HEK293 (cell line): ENCODE data around the gene HMGCS1.

Experiments
- BCL11B ChIP-seq: fragments of 450-650 bp; formaldehyde crosslinking; IDR thresholded peaks from 2 replicates; pipeline ENCODE4 v1.5.1; 2016; ENCODE audit warnings: low read depth, missing biosample characterization, missing genetic modification characterization
- KLF9 ChIP-seq: fragments of 450-650 bp; formaldehyde crosslinking; IDR thresholded peaks from 2 replicates; pipeline ENCODE4 v1.5.1; 2016; ENCODE audit warnings: missing biosample characterization, missing genetic modification characterization, low read depth
- MEIS1 ChIP-seq: sonication (generic); formaldehyde crosslinking; IDR thresholded peaks from 2 replicates; pipeline ENCODE4 v1.8.1; 2022; ENCODE audit warnings: missing genetic modification reagents, mild to moderate bottlenecking, borderline replicate concordance
- RBAK ChIP-seq: fragments of 450-650 bp; formaldehyde crosslinking; IDR thresholded peaks from 2 replicates; pipeline ENCODE4 v1.5.1; 2016; ENCODE audit warnings: missing biosample characterization, missing genetic modification characterization
- ZNF114 ChIP-seq: fragments of 450-650 bp; formaldehyde crosslinking; IDR thresholded peaks from 2 replicates; pipeline ENCODE4 v1.5.0; 2017; ENCODE audit warnings: missing biosample characterization, missing genetic modification characterization
- ZNF121 ChIP-seq: fragments of 450-650 bp; formaldehyde crosslinking; IDR thresholded peaks from 2 replicates; pipeline ENCODE4 v1.5.1; 2016; ENCODE audit warnings: missing biosample characterization, missing genetic modification characterization
- ZNF132 ChIP-seq: fragments of 450-650 bp; formaldehyde crosslinking; IDR thresholded peaks from 2 replicates; pipeline ENCODE4 v1.5.1; 2017; ENCODE audit warnings: missing biosample characterization, missing genetic modification characterization, borderline replicate concordance
- ZNF146 ChIP-seq: fragments of 450-650 bp; formaldehyde crosslinking; IDR thresholded peaks from 2 replicates; pipeline ENCODE4 v1.5.1; 2016; ENCODE audit warnings: missing biosample characterization, missing genetic modification characterization
- ZNF169 ChIP-seq: fragments of 450-650 bp; formaldehyde crosslinking; IDR thresholded peaks from 2 replicates; pipeline ENCODE4 v1.5.1; 2016; ENCODE audit warnings: missing biosample characterization, missing genetic modification characterization
- ZNF223 ChIP-seq: fragments of 450-650 bp; formaldehyde crosslinking; IDR thresholded peaks from 2 replicates; pipeline ENCODE4 v1.5.1; 2016; ENCODE audit warnings: missing biosample characterization, missing genetic modification characterization
- ZNF248 ChIP-seq: fragments of 450-650 bp; formaldehyde crosslinking; IDR thresholded peaks from 2 replicates; pipeline ENCODE4 v1.5.1; 2017; ENCODE audit warnings: missing biosample characterization, missing genetic modification characterization
- ZNF266 ChIP-seq: fragments of 450-650 bp; formaldehyde crosslinking; IDR thresholded peaks from 2 replicates; pipeline ENCODE4 v1.5.1; 2016; ENCODE audit warnings: missing biosample characterization, missing genetic modification characterization, low read depth
- ZNF311 ChIP-seq: fragments of 450-650 bp; formaldehyde crosslinking; IDR thresholded peaks from 2 replicates; pipeline ENCODE4 v1.5.1; 2017; ENCODE audit warnings: missing biosample characterization, missing genetic modification characterization, borderline replicate concordance
- ZNF529 ChIP-seq: fragments of 450-650 bp; formaldehyde crosslinking; IDR thresholded peaks from 2 replicates; pipeline ENCODE4 v1.5.1; 2017; ENCODE audit warnings: missing genetic modification characterization, missing biosample characterization; ENCODE audit not compliant: insufficient replicate concordance
- ZNF544 ChIP-seq: fragments of 450-650 bp; formaldehyde crosslinking; IDR thresholded peaks from 2 replicates; pipeline ENCODE4 v1.5.0; 2017; ENCODE audit warnings: missing biosample characterization, missing genetic modification characterization
- ZNF561 ChIP-seq: fragments of 450-650 bp; IDR thresholded peaks from 2 replicates; pipeline ENCODE4 v1.5.1; 2018; ENCODE audit warnings: missing biosample characterization, missing genetic modification characterization, borderline replicate concordance
- ZNF571 ChIP-seq: fragments of 450-650 bp; formaldehyde crosslinking; IDR thresholded peaks from 2 replicates; pipeline ENCODE4 v1.5.0; 2017; ENCODE audit warnings: missing biosample characterization, missing genetic modification characterization
- ZNF610 ChIP-seq: fragments of 450-650 bp; formaldehyde crosslinking; IDR thresholded peaks from 2 replicates; pipeline ENCODE4 v1.5.1; 2016; ENCODE audit warnings: missing biosample characterization, missing genetic modification characterization, borderline replicate concordance
- ZNF660 ChIP-seq: fragments of 450-650 bp; IDR thresholded peaks from 2 replicates; pipeline ENCODE4 v1.5.1; 2018; ENCODE audit warnings: missing biosample characterization, mild to moderate bottlenecking, missing genetic modification characterization
- ZNF776 ChIP-seq: fragments of 450-650 bp; formaldehyde crosslinking; IDR thresholded peaks from 2 replicates; pipeline ENCODE4 v1.5.0; 2017; ENCODE audit warnings: missing biosample characterization, missing genetic modification characterization, borderline replicate concordance
- TF ChIP-seq, protein P1 (sequence below): fragments of 450-650 bp; formaldehyde crosslinking; IDR thresholded peaks from 2 replicates; pipeline ENCODE4 v1.5.1; 2016; ENCODE audit warnings: missing biosample characterization, missing genetic modification characterization, borderline replicate concordance
- TF ChIP-seq, protein P2 (sequence below): fragments of 450-650 bp; formaldehyde crosslinking; IDR thresholded peaks from 2 replicates; pipeline ENCODE4 v1.5.1; 2016; ENCODE audit warnings: missing biosample characterization, missing genetic modification characterization
- TF ChIP-seq, protein P3 (sequence below): fragments of 450-650 bp; formaldehyde crosslinking; IDR thresholded peaks from 2 replicates; pipeline ENCODE4 v1.5.1; 2017; ENCODE audit warnings: missing biosample characterization, missing genetic modification characterization
- TF ChIP-seq, protein P4 (sequence below): sonication (generic); formaldehyde crosslinking; IDR thresholded peaks from 2 replicates; pipeline ENCODE4 v1.8.1; 2022; ENCODE audit warnings: mild to moderate bottlenecking, moderate library complexity, missing genetic modification reagents
- TF ChIP-seq, protein P5 (sequence below): fragments of 450-650 bp; formaldehyde crosslinking; IDR thresholded peaks from 2 replicates; pipeline ENCODE4 v1.5.1; 2016; ENCODE audit warnings: missing biosample characterization, missing genetic modification characterization
- TF ChIP-seq, protein P6 (sequence below): fragments of 450-650 bp; IDR thresholded peaks from 2 replicates; pipeline ENCODE4 v1.5.1; 2018; ENCODE audit warnings: missing biosample characterization, missing genetic modification characterization
- TF ChIP-seq, protein P7 (sequence below): fragments of 450-650 bp; formaldehyde crosslinking; optimal IDR thresholded peaks from 2 replicates; pipeline ENCODE3; 2016; ENCODE audit warnings: missing biosample characterization, mild to moderate bottlenecking, missing genetic modification characterization

HMGCS1 gene

DNA sequence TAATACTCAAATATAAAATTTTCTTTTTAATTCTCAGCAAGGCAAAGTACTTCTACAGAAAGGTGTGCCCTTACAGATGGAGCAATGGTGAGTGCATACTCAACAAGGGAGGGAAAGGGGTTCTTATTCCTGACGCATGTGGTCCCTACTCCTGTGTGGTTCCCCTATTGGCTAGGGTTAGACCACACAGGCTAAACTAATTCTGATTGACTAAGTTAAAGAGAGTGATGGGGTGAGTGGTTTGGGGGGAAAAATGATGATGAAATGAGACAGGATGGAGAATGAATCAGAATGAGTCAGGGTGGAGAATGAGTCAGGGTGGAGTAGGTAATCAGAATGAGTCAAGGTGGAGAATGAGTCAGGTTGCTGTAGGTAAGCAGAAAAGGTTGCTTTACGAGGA is 22.9 kb upstream of the HMGCS1 start (continued):
- TF ChIP-seq ZNF121 (tag by site-specific recombination) (no peak), ZNF776 (no peak), ZNF660 (tag by site-specific recombination) (no peak), ZNF561 (tag by site-specific recombination) (no peak), ZNF114 (no peak), RBAK (peak; percentile 88), BCL11B (no peak), ZNF311 (tag by site-specific recombination) (no peak), ZNF223 (tag by site-specific recombination) (no peak), ZNF610 (tag by site-specific recombination) (no peak), ZNF146 (tag by site-specific recombination) (no peak), ZNF529 (tag by site-specific recombination) (no peak), ZNF266 (no peak), ZNF571 (tag by site-specific recombination) (peak; percentile 87; the same call in 1 of the 2 replicates), ZNF248 (tag by site-specific recombination) (no peak), ZNF132 (tag by site-specific recombination) (no peak), ZNF544 (tag by site-specific recombination) (no peak), ZNF169 (peak; percentile 80; the same call in 1 of the 2 replicates), KLF9 (tag by site-specific recombination) (no peak), MEIS1 (CRISPR knock-in tag) (no peak)
- TF ChIP-seq, protein P1, sequence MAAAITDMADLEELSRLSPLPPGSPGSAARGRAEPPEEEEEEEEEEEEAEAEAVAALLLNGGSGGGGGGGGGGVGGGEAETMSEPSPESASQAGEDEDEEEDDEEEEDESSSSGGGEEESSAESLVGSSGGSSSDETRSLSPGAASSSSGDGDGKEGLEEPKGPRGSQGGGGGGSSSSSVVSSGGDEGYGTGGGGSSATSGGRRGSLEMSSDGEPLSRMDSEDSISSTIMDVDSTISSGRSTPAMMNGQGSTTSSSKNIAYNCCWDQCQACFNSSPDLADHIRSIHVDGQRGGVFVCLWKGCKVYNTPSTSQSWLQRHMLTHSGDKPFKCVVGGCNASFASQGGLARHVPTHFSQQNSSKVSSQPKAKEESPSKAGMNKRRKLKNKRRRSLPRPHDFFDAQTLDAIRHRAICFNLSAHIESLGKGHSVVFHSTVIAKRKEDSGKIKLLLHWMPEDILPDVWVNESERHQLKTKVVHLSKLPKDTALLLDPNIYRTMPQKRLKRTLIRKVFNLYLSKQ (tag by site-specific recombination) = no peak
- TF ChIP-seq, protein P2, sequence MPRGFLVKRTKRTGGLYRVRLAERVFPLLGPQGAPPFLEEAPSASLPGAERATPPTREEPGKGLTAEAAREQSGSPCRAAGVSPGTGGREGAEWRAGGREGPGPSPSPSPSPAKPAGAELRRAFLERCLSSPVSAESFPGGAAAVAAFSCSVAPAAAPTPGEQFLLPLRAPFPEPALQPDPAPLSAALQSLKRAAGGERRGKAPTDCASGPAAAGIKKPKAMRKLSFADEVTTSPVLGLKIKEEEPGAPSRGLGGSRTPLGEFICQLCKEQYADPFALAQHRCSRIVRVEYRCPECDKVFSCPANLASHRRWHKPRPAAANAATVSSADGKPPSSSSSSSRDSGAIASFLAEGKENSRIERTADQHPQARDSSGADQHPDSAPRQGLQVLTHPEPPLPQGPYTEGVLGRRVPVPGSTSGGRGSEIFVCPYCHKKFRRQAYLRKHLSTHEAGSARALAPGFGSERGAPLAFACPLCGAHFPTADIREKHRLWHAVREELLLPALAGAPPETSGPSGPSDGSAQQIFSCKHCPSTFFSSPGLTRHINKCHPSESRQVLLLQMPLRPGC (tag by site-specific recombination) = 0 out of 2 replicates have a peak, but pooled peaks have one; percentile 25
- TF ChIP-seq, protein P3, sequence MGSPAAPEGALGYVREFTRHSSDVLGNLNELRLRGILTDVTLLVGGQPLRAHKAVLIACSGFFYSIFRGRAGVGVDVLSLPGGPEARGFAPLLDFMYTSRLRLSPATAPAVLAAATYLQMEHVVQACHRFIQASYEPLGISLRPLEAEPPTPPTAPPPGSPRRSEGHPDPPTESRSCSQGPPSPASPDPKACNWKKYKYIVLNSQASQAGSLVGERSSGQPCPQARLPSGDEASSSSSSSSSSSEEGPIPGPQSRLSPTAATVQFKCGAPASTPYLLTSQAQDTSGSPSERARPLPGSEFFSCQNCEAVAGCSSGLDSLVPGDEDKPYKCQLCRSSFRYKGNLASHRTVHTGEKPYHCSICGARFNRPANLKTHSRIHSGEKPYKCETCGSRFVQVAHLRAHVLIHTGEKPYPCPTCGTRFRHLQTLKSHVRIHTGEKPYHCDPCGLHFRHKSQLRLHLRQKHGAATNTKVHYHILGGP (tag by site-specific recombination) = no peak
- TF ChIP-seq, protein P4, sequence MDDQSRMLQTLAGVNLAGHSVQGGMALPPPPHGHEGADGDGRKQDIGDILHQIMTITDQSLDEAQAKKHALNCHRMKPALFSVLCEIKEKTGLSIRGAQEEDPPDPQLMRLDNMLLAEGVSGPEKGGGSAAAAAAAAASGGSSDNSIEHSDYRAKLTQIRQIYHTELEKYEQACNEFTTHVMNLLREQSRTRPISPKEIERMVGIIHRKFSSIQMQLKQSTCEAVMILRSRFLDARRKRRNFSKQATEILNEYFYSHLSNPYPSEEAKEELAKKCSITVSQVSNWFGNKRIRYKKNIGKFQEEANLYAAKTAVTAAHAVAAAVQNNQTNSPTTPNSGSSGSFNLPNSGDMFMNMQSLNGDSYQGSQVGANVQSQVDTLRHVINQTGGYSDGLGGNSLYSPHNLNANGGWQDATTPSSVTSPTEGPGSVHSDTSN (CRISPR knock-in tag) = no peak
- TF ChIP-seq, protein P5, sequence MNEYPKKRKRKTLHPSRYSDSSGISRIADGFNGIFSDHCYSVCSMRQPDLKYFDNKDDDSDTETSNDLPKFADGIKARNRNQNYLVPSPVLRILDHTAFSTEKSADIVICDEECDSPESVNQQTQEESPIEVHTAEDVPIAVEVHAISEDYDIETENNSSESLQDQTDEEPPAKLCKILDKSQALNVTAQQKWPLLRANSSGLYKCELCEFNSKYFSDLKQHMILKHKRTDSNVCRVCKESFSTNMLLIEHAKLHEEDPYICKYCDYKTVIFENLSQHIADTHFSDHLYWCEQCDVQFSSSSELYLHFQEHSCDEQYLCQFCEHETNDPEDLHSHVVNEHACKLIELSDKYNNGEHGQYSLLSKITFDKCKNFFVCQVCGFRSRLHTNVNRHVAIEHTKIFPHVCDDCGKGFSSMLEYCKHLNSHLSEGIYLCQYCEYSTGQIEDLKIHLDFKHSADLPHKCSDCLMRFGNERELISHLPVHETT (tag by site-specific recombination) = peak; percentile 96
- TF ChIP-seq, protein P6, sequence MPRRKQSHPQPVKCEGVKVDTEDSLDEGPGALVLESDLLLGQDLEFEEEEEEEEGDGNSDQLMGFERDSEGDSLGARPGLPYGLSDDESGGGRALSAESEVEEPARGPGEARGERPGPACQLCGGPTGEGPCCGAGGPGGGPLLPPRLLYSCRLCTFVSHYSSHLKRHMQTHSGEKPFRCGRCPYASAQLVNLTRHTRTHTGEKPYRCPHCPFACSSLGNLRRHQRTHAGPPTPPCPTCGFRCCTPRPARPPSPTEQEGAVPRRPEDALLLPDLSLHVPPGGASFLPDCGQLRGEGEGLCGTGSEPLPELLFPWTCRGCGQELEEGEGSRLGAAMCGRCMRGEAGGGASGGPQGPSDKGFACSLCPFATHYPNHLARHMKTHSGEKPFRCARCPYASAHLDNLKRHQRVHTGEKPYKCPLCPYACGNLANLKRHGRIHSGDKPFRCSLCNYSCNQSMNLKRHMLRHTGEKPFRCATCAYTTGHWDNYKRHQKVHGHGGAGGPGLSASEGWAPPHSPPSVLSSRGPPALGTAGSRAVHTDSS (tag by site-specific recombination) = no peak
- TF ChIP-seq, protein P7, sequence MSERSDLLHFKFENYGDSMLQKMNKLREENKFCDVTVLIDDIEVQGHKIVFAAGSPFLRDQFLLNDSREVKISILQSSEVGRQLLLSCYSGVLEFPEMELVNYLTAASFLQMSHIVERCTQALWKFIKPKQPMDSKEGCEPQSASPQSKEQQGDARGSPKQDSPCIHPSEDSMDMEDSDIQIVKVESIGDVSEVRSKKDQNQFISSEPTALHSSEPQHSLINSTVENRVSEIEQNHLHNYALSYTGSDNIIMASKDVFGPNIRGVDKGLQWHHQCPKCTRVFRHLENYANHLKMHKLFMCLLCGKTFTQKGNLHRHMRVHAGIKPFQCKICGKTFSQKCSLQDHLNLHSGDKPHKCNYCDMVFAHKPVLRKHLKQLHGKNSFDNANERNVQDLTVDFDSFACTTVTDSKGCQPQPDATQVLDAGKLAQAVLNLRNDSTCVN (tag by site-specific recombination) = no peak
